ENCODE results near the gene JAK1. TPM values are rescaled to one million over a fixed set of nuclear protein-coding genes. Genes with fewer than 3 reads are reported as not detected.

Gene JAK1
- polyA plus RNA-seq, 3 donors: 94.2 to 117 (median 112) TPM

DNA sequence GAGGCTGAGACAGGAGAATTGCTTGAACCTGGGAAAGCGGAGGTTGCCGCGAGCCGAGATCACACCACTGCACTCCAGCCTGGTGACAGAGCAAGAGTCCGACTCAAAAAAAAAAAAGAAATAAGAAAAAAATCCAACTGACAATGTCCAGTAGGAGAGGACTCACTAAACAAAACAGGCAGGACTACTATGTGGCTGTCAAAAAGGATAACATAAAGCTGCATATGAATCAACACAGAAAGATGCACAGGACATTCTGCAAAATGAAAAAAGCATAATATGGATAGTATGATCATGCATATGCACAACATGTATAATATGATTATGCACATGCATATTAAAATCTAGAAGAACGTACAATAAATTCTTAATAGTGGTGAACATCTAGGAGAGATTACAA is 80.7 kb downstream of the JAK1 start:
- no peak for DNase-seq (ENCODE audit: extremely low read depth in 1 of 11, low read depth in 9 of 11, low spot score in 4 of 11)

- DNase-seq (ENCODE audit: extremely low read depth in 1 of 11, low read depth in 9 of 11, low spot score in 4 of 11): no peak
Measured at GRCh38 chr1:64884261-64885040, 81.9 kb downstream of the JAK1 start.

GRCh38 chr1:64882574-64883255 is 83.6 kb downstream of the JAK1 start:
- no peak for DNase-seq (ENCODE audit: extremely low read depth in 1 of 11, low read depth in 9 of 11, low spot score in 4 of 11)

DNA sequence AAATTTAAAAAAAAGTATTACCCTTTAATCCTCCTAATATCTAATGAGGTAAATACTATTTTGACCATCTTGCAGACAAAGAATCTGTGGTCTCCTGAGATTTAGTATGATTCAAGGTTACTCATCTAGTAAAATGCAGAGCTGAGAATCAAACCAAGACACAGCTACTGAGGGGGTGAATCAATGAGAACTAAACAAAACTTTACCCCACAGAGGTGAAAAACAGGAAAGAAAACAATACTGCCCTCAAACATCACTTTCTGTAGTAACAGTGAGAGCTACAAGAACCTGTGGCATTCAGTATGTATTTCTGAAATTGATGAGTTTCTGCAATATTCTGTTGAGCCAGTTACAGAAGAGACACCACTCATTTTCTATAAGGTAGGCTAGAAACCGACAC is 85.1 kb downstream of the JAK1 start:
- DNase-seq (ENCODE audit: extremely low read depth in 1 of 11, low read depth in 9 of 11, low spot score in 4 of 11): no peak

DNA sequence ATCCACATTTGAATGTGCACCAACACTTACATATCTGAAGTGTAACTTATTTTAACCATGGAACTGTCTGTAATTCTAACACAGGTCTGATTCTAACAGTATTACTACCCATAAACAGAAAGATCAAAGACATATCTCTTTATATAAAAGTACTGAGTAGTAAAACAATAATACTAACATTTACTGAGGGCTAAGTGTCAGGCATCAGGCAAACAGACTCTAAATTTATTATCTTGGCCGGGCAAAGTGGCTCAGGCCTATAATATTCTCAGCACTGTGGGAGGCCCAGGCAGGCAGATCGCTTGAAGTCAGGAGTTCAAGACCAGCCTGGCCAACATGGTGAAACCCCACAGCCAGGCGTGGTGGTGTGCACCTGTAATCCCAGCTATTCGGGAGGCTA is 85.9 kb downstream of the JAK1 start:
- DNase-seq (ENCODE audit: extremely low read depth in 1 of 11, low read depth in 9 of 11, low spot score in 4 of 11): no peak

GRCh38 chr1:64878931-64879611 is 87.3 kb downstream of the JAK1 start:
- no peak for DNase-seq (ENCODE audit: extremely low read depth in 1 of 11, low read depth in 9 of 11, low spot score in 4 of 11)

- DNase-seq (ENCODE audit: extremely low read depth in 1 of 11, low read depth in 9 of 11, low spot score in 4 of 11): no peak
Measured at GRCh38 chr1:64878090-64878489, 88.3 kb downstream of the JAK1 start.

DNA sequence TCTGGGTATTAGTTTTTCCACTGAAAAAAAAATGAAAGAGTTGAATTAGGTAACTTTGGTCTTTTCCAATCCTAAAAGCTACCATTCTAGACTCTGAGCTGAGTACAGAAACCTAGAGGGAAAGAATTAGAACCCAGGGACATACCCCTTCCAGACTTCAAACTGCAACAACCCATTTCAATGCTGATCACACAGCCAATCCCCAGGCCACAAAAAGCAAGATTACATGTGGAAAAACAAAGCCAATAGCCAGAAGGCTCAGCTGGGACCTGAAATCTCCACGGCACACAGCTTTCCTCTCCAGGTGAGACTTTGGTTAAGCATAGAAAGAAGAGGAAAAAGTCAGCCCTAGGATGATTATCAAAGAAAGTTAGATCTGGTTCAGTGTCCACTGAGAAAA is 88.8 kb downstream of the JAK1 start:
- no peak for DNase-seq (ENCODE audit: extremely low read depth in 1 of 11, low read depth in 9 of 11, low spot score in 4 of 11)

GRCh38 chr1:64877151-64877550 is 89.2 kb downstream of the JAK1 start:
- DNase-seq (ENCODE audit: extremely low read depth in 1 of 11, low read depth in 9 of 11, low spot score in 4 of 11): no peak

- no peak for DNase-seq (ENCODE audit: extremely low read depth in 1 of 11, low read depth in 9 of 11, low spot score in 4 of 11)
Measured at GRCh38 chr1:64875606-64876005, 90.7 kb downstream of the JAK1 start.

DNA sequence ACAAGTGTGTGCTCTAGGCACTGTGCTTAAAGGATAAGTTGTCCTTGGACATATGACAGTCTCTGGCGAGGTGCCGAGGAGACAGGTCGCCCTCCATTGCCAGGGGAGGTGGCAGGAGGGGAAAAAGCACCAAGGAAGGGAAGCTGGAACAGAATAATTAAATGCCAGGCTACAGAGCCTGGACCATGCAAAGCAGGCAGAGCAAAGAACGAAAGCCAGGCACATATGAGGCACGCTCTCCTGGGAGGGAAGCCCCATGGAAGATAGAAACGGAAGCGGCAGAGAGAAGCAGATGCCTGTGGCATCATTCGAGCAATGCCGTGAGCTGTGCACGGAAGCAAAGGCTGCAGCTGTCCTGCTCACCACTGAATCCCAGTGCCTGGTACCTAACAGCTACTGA is 91.2 kb downstream of the JAK1 start:
- DNase-seq (ENCODE audit: extremely low read depth in 1 of 11, low read depth in 9 of 11, low spot score in 4 of 11): no peak

GRCh38 chr1:64874666-64875065 is 91.7 kb downstream of the JAK1 start:
- DNase-seq (ENCODE audit: extremely low read depth in 1 of 11, low read depth in 9 of 11, low spot score in 4 of 11): no peak

DNA sequence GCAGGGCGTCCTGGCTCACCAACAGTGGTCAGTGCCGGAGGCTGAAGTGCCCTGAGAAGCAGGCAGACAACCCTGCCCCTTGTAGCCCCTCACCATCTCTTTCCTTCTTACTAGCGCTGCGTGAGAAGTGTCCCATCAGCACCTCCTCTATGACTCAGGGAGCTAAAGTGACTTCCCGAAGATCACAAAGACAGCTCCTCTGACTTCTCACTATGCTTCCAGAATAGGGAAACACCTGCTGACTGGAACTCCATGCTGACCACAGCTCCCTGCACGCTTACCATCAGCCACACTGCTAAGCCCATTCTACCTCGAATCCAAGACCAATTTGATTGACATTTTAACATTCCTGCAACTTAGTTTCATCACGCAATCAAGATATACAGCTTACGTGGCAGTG is 92.8 kb downstream of the JAK1 start:
- DNase-seq (ENCODE audit: extremely low read depth in 1 of 11, low read depth in 9 of 11, low spot score in 4 of 11): no peak

DNA sequence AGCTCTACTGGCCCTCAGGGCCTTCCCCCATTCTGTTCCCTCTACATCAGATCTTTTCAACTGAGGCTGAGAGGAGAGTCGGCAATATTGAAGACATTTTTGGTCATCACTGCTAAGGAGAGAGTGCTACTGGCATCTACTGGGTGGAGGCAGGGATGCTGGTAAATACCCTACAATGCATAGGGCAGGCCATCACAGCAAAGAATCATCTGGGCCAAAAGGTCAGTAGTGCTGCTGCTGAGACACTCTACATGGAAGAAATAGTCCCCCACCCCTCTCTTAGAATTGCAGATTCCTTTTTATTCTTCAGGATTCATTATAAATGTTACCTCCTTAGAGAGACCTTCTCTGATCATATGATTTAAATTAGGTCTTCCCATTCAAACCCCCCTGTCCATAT is 94.3 kb downstream of the JAK1 start:
- no peak for DNase-seq (ENCODE audit: extremely low read depth in 1 of 11, low read depth in 9 of 11, low spot score in 4 of 11)

DNA sequence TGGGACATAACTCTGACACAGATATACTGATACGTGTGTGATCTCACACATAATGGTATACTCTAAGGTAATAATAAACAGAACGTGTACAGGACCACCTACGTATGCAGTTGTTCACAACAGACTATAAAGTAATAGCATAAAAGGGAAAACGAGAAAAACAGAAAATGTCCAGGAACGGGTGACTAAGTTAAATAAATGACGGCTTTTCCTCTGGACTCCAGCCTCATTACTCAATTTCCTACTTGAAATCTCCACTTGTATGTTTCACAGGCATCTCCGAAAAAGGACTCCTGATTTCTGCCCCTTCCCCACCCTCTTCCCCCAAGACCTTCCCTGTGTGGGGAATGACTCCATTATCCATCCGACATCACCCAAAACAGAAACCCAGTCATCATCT is 95.1 kb downstream of the JAK1 start:
- no peak for DNase-seq (ENCODE audit: extremely low read depth in 1 of 11, low read depth in 9 of 11, low spot score in 4 of 11)

- no peak for DNase-seq (ENCODE audit: extremely low read depth in 1 of 11, low read depth in 9 of 11, low spot score in 4 of 11)
Measured at GRCh38 chr1:64867266-64867665, 99.1 kb downstream of the JAK1 start.

- DNase-seq (ENCODE audit: extremely low read depth in 1 of 11, low read depth in 9 of 11, low spot score in 4 of 11): no peak
Measured at GRCh38 chr1:64866689-64867088, 99.7 kb downstream of the JAK1 start.

DNA sequence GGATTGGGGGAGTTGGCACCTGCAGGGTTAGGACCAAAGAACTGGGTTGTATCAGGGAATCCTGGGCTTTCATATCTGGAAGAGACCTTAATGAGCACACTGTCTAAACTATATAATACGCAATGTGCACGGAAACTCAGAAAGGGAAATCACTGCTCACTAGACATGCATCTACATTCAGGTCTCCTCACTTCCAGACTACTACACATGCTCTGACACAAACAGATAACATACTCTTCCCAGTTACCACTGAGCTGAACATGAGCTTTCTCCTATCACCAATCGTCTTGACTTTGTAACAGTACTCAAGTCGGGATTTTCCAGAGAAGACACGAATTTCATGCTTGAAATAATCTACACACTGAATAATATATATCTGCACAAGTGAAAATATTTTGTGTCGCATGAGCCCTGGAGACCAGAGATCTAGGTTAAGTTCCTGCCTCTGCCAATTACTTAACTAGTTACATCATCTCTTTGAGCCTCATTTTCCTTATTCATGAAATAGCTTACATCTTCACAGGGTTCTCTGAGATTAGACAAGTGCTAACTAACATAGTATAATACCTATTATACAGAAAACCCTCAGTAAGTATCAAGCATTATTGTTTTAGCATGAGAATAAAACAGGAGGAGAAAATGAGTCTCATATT is 101.1 kb downstream of the JAK1 start:
- DNase-seq (ENCODE audit: extremely low read depth in 1 of 11, low read depth in 9 of 11, low spot score in 4 of 11): no peak

DNA sequence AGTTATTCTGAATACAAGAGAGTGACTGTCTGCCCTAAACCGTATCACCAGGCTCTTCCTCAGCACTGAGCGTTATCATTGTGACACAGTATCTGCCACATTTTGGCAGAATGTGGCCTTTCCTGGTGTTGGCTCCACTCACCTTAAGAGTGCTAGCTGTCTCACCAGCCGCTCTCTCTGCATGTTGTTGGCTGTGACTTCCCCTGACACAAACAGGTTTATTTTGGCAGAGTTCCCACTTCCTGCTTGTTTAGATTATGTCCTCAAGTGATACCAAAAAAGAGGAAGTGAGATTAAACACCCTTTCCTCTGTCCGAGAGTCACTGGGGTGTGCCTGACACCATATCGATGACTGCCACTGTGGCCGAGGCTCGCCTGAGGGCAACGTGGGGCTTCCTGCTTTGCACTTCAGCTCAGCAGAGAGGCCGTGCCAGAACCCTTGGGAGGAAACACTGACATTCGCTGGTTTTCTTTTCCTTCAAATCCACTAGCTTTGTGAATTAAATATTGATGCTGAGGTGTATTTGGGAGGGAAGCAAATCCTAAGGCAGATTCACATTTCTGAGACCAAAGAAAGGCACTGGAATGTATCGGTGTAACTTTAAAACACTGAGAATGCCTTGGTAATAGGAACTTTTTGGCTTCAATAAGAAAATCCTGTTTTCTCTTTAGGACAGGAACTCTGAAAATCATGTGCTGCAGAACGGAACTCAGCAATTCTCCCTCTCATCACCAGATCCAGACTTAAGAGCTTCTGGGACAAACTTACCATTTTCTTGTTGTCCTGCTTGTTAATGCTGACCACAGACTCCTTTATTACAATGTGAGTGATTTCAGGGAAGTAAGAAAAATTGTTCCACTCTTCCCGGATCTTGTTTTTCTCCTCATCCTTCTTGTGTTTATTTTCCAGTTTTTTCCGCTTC is 102.1 kb downstream of the JAK1 start:
- DNase-seq (ENCODE audit: extremely low read depth in 1 of 11, low read depth in 9 of 11, low spot score in 4 of 11): peak in 7 of 11 donors; percentile 4 to 57 (median 25)
